Activated naive CD4-positive, alpha-beta T cell treated with anti-CD3 and anti-CD28 coated beads for 36 hours (primary cell): ENCODE measurements around the gene PACRG. TPM values are rescaled to one million over a fixed set of nuclear protein-coding genes. Genes with fewer than 3 reads are reported as not detected.

Experiments
- CTCF ChIA-PET: fragments of 350-600 bp; sonication (Branson Sonifier 250); formaldehyde crosslinking; loops from one replicate; lab custom pipeline; 2021; ENCODE audit warnings: antibody characterized with exemption; lab: Charles Lee
- DNase-seq: peaks from one replicate; pipeline ENCODE4 v3.0.0-alpha.2; 2020
- H3K27ac Mint-ChIP-seq: one replicate; pipeline ENCODE4 v1.8.0; 2021; ENCODE audit warnings: mild to moderate bottlenecking, mixed read lengths
- H3K27me3 Mint-ChIP-seq: one replicate; pipeline ENCODE4 v1.8.0; 2021; ENCODE audit warnings: low read depth, mixed read lengths
- H3K36me3 Mint-ChIP-seq: one replicate; pipeline ENCODE4 v1.8.0; 2021; ENCODE audit warnings: low read depth, mixed read lengths
- H3K4me1 Mint-ChIP-seq: one replicate; pipeline ENCODE4 v1.8.0; 2021; ENCODE audit warnings: low read depth, mixed read lengths
- H3K4me3 Mint-ChIP-seq: one replicate; pipeline ENCODE4 v1.8.0; 2021; ENCODE audit warnings: mild to moderate bottlenecking, moderate library complexity, mixed read lengths
- H3K9me3 Mint-ChIP-seq: one replicate; pipeline ENCODE4 v1.8.0; 2021; ENCODE audit warnings: mixed read lengths
- intact Hi-C: fragments of 100-400 bp; cut with micrococcal nuclease; formaldehyde crosslinking; loops from one replicate; pipeline ENCODE4 v1.15.1; 2023
- total RNA-seq, 2 experiments: library from RNA; stranded (reverse); gene quantifications; one replicate each; pipeline ENCODE4 v1.2.3, GENCODE V29; 2021

PACRG gene
- total RNA-seq, 2 experiments from 2014 or later = not detected

- Mint-ChIP-seq H3K4me1 (no peaks in the 10 kb centered on the region), H3K9me3 (no peaks in the 10 kb centered on the region), H3K4me3 (no peak overlapping the region), H3K27ac (no peak overlapping the region), H3K27me3 (no peaks in the 10 kb centered on the region), H3K36me3 (no peaks in the 10 kb centered on the region)
- CTCF ChIA-PET = no interaction called here
- intact Hi-C loops = no loop called here
- DNase-seq = no peak
Measured at GRCh38 chr6:163342571-163343539, 615.1 kb downstream of the PACRG start.

- H3K27me3 Mint-ChIP-seq = no peaks in the 10 kb centered on the region
- DNase-seq = no peak
- no peak overlapping the region for H3K27ac Mint-ChIP-seq
- H3K9me3 Mint-ChIP-seq = no peaks in the 10 kb centered on the region
- intact Hi-C loops = no loop called here
- no peaks in the 10 kb centered on the region for H3K36me3 Mint-ChIP-seq
- no peak overlapping the region for H3K4me3 Mint-ChIP-seq
- H3K4me1 Mint-ChIP-seq = no peaks in the 10 kb centered on the region
- CTCF ChIA-PET = interaction anchor here (0.7 kb wide), 1 partner anchor 555 kb away, joined by 3 read pairs; no protein-coding TSS in a partner anchor
Measured at GRCh38 chr6:163343609-163344008, 615.8 kb downstream of the PACRG start.

- no peaks in the 10 kb centered on the region for H3K36me3 Mint-ChIP-seq
- H3K9me3 Mint-ChIP-seq = no peaks in the 10 kb centered on the region
- CTCF ChIA-PET = interaction anchor here (0.7 kb wide), 1 partner anchor 556 kb away, joined by 3 read pairs; no protein-coding TSS in a partner anchor
- H3K27ac Mint-ChIP-seq = no peak overlapping the region
- no peak overlapping the region for H3K4me3 Mint-ChIP-seq
- H3K27me3 Mint-ChIP-seq = no peaks in the 10 kb centered on the region
- no peaks in the 10 kb centered on the region for H3K4me1 Mint-ChIP-seq
- no peak for DNase-seq
- intact Hi-C loops = no loop called here
Measured at GRCh38 chr6:163344411-163344810, 616.6 kb downstream of the PACRG start.

GRCh38 chr6:163345931-163346330 lies 618.2 kb downstream of the PACRG start:
- DNase-seq = no peak
- H3K4me1 Mint-ChIP-seq = no peaks in the 10 kb centered on the region
- H3K36me3 Mint-ChIP-seq = no peaks in the 10 kb centered on the region
- CTCF ChIA-PET = no interaction called here
- intact Hi-C loops = no loop called here
- no peak overlapping the region for H3K4me3 Mint-ChIP-seq
- H3K27me3 Mint-ChIP-seq = no peaks in the 10 kb centered on the region
- H3K27ac Mint-ChIP-seq = no peak overlapping the region
- H3K9me3 Mint-ChIP-seq = no peaks in the 10 kb centered on the region

GRCh38 chr6:163346497-163346961 lies 618.8 kb downstream of the PACRG start:
- Mint-ChIP-seq H3K36me3 (no peaks in the 10 kb centered on the region), H3K27ac (no peak overlapping the region), H3K4me3 (no peak overlapping the region), H3K27me3 (no peaks in the 10 kb centered on the region), H3K9me3 (no peaks in the 10 kb centered on the region), H3K4me1 (no peaks in the 10 kb centered on the region)
- no peak for DNase-seq
- intact Hi-C loops = no loop called here
- CTCF ChIA-PET = interaction anchor here (0.6 kb wide), 1 partner anchor 15 kb away, joined by 3 read pairs; no protein-coding TSS in a partner anchor

- H3K9me3 Mint-ChIP-seq = no peaks in the 10 kb centered on the region
- H3K27ac Mint-ChIP-seq = no peak overlapping the region
- intact Hi-C loops = no loop called here
- H3K4me1 Mint-ChIP-seq = no peaks in the 10 kb centered on the region
- no peaks in the 10 kb centered on the region for H3K36me3 Mint-ChIP-seq
- DNase-seq = no peak
- CTCF ChIA-PET = no interaction called here
- no peaks in the 10 kb centered on the region for H3K27me3 Mint-ChIP-seq
- H3K4me3 Mint-ChIP-seq = no peak overlapping the region
Measured at GRCh38 chr6:163347021-163347446, 619.3 kb downstream of the PACRG start.

- CTCF ChIA-PET = no interaction called here
- no peak for DNase-seq
- Mint-ChIP-seq H3K9me3 (no peaks in the 10 kb centered on the region), H3K4me3 (no peak overlapping the region), H3K4me1 (no peaks in the 10 kb centered on the region), H3K36me3 (no peaks in the 10 kb centered on the region), H3K27ac (no peak overlapping the region), H3K27me3 (no peaks in the 10 kb centered on the region)
- intact Hi-C loops = no loop called here
Measured at GRCh38 chr6:163348789-163349680, 621.3 kb downstream of the PACRG start.

- H3K36me3 Mint-ChIP-seq = no peaks in the 10 kb centered on the region
- H3K4me1 Mint-ChIP-seq = no peaks in the 10 kb centered on the region
- CTCF ChIA-PET = no interaction called here
- no peaks in the 10 kb centered on the region for H3K27me3 Mint-ChIP-seq
- intact Hi-C loops = no loop called here
- no peak overlapping the region for H3K4me3 Mint-ChIP-seq
- no peaks in the 10 kb centered on the region for H3K9me3 Mint-ChIP-seq
- DNase-seq = no peak
- H3K27ac Mint-ChIP-seq = no peak overlapping the region
Measured at GRCh38 chr6:163349696-163350095, 621.9 kb downstream of the PACRG start.

GRCh38 chr6:163351013-163351412 lies 623.2 kb downstream of the PACRG start:
- CTCF ChIA-PET = interaction anchor here (0.6 kb wide), 1 partner anchor 62 kb away, joined by 4 read pairs; no protein-coding TSS in a partner anchor
- Mint-ChIP-seq H3K4me3 (no peak overlapping the region), H3K27me3 (peaks cover 2% of the 10 kb centered on the region), H3K4me1 (no peaks in the 10 kb centered on the region), H3K27ac (no peak overlapping the region), H3K36me3 (no peaks in the 10 kb centered on the region), H3K9me3 (no peaks in the 10 kb centered on the region)
- intact Hi-C loops = no loop called here
- no peak for DNase-seq

- Mint-ChIP-seq H3K36me3 (no peaks in the 10 kb centered on the region), H3K27ac (no peak overlapping the region), H3K4me3 (no peak overlapping the region), H3K4me1 (no peaks in the 10 kb centered on the region), H3K9me3 (no peaks in the 10 kb centered on the region), H3K27me3 (peaks cover 3% of the 10 kb centered on the region)
- no peak for DNase-seq
- intact Hi-C loops = no loop called here
- CTCF ChIA-PET = no interaction called here
Measured at GRCh38 chr6:163352011-163352685, 624.4 kb downstream of the PACRG start.

GRCh38 chr6:163352966-163353365 lies 625.2 kb downstream of the PACRG start:
- H3K27me3 Mint-ChIP-seq = peaks cover 3% of the 10 kb centered on the region
- intact Hi-C loops = no loop called here
- no peaks in the 10 kb centered on the region for H3K9me3 Mint-ChIP-seq
- DNase-seq = no peak
- no peak overlapping the region for H3K27ac Mint-ChIP-seq
- H3K4me1 Mint-ChIP-seq = no peaks in the 10 kb centered on the region
- no peak overlapping the region for H3K4me3 Mint-ChIP-seq
- H3K36me3 Mint-ChIP-seq = no peaks in the 10 kb centered on the region
- CTCF ChIA-PET = no interaction called here

GRCh38 chr6:163354085-163354484 lies 626.3 kb downstream of the PACRG start:
- Mint-ChIP-seq H3K4me1 (no peaks in the 10 kb centered on the region), H3K36me3 (no peaks in the 10 kb centered on the region), H3K4me3 (no peak overlapping the region), H3K9me3 (no peaks in the 10 kb centered on the region), H3K27ac (no peak overlapping the region), H3K27me3 (peaks cover 3% of the 10 kb centered on the region)
- intact Hi-C loops = no loop called here
- CTCF ChIA-PET = no interaction called here
- DNase-seq = no peak
